ENCODE results near the gene ANAPC1. TPM values are rescaled to one million over a fixed set of nuclear protein-coding genes. Genes with fewer than 3 reads are reported as not detected.

ANAPC1 gene
- total and polyA plus RNA-seq, 9 of the 15 experiments (the other 6 are each of a cell fraction or from before 2014, with no cell fraction given): 14.0 to 126 (median 78.2) TPM

DNA sequence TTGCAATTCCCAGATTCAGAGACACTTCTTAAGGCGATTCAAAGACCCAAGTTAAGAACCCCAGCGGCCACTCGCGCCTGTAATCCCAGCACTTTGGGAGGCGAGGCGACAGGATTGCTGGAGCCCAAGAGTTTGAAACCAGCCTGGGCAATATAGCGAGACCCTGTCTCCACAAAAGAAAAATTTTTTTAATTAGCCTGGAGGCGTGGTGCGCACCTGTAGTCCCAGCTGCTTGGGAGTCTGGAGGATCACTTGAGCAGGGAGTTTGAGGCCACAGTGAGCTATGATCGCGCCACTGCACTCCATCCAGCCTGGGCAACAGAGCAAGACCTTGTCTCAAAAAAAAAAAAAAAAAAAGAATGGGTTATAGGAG lies 585 bp upstream of the ANAPC1 start (continued):
- TF ChIP-seq ZBTB40 (IDR thresholded peaks at IDR 0.05) (0 out of 2 replicates have a peak, but pooled peaks have one; percentile 9), ZBTB40 (CRISPR knock-in tag; IDR thresholded peaks at IDR 0.05) (no peak), KLF6 (CRISPR knock-in tag; IDR thresholded peaks at IDR 0.05; ENCODE audit: borderline replicate concordance) (no peak), U2AF2 (optimal IDR thresholded peaks at IDR 0.05; ENCODE audit: low read depth, low read length) (no peak), RNF2 (IDR thresholded peaks at IDR 0.05) (peak; percentile 37; the same call in 1 of the 2 replicates), RAD51 (IDR thresholded peaks at IDR 0.05; ENCODE audit: borderline replicate concordance, low read depth) (peak; percentile 5; the same call in 1 of the 2 replicates), RBM25 (IDR thresholded peaks at IDR 0.05; ENCODE audit: low read depth, low read length, severe bottlenecking) (peak; percentile 5), RBM14 (IDR thresholded peaks at IDR 0.05; ENCODE audit: borderline replicate concordance, insufficient read depth, low read depth, low read length) (no peak), ZBTB49 (CRISPR knock-in tag; IDR thresholded peaks at IDR 0.05; ENCODE audit: borderline replicate concordance) (no peak), NFRKB (IDR thresholded peaks at IDR 0.05; ENCODE audit: low read depth) (0 out of 2 replicates have a peak, but pooled peaks have one; percentile 0), CTBP1 (IDR thresholded peaks at IDR 0.05; ENCODE audit: borderline replicate concordance) (no peak), ZFP36 (IDR thresholded peaks at IDR 0.05; ENCODE audit: low read depth, low read length, partially characterized antibody) (no peak), CHD4 (IDR thresholded peaks at IDR 0.05; ENCODE audit: insufficient read depth, insufficient replicate concordance, low read depth, low read length, poor library complexity, severe bottlenecking) (no peak), CBX1 (IDR thresholded peaks at IDR 0.05; ENCODE audit: low read depth) (0 out of 2 replicates have a peak, but pooled peaks have one; percentile 24), HCFC1 (IDR thresholded peaks at IDR 0.05; ENCODE audit: low read depth, low read length) (no peak)
- TF ChIP-seq, protein P1, sequence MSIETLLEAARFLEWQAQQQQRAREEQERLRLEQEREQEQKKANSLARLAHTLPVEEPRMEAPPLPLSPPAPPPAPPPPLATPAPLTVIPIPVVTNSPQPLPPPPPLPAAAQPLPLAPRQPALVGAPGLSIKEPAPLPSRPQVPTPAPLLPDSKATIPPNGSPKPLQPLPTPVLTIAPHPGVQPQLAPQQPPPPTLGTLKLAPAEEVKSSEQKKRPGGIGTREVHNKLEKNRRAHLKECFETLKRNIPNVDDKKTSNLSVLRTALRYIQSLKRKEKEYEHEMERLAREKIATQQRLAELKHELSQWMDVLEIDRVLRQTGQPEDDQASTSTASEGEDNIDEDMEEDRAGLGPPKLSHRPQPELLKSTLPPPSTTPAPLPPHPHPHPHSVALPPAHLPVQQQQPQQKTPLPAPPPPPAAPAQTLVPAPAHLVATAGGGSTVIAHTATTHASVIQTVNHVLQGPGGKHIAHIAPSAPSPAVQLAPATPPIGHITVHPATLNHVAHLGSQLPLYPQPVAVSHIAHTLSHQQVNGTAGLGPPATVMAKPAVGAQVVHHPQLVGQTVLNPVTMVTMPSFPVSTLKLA (conservative IDR thresholded peaks at IDR 0.05): peak in 1 of 2 experiments; percentile 23; a peak in 1 of 4 replicates

All from K562 (cell line).